ENCODE measurements around the gene ACTR1A.
A peak's percentile ranks its signal among the peaks of the same experiment; 100 is the strongest.
"Not testable (repeated sequence)": the region's sequence is repeated elsewhere in the genome, so short reads cannot be mapped to it uniquely, and the experiment has no call there.

Gene ACTR1A

DNA sequence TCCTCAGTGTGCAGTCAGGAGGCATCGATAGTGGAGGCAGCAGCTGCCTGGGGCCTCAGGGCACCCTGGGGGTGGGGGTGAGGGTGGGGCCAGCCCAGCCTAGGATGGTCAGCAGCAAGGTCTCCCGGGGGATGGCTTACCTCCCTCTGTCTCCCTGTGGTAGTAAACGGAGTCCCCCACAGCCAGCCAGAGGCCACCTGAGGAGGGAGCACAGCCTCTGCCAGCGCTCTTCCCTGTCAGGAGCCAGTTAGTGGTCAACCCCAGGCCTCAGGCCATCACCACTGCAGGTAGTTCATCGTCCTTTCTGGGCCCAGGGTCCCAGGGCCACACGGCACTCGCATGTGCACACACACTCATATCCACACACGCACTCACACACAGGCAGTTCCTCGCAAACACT, 22.1 kb downstream of the ACTR1A start:
- no peak for DNase-seq

DNA sequence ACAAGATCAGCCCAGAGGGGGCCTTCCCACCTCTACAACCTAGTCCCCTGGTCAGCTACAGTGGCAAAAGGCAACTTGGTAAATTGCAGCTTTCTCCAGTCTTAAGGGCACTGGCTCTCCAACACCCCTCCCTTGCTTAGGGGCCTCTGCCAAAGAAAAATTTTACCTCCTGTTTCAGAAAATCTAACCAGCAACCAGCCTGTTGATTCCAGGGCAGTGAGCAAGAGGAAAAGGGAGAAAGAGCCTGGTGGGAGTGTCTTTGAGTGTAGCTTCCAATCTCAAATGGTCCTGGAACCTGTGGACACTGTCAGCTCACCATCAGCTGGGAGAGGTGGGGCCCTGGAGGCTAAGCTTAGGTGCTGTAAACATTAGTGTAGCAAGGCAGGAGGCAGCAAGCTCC, 22.9 kb downstream of the ACTR1A start:
- no peak for DNase-seq

DNA sequence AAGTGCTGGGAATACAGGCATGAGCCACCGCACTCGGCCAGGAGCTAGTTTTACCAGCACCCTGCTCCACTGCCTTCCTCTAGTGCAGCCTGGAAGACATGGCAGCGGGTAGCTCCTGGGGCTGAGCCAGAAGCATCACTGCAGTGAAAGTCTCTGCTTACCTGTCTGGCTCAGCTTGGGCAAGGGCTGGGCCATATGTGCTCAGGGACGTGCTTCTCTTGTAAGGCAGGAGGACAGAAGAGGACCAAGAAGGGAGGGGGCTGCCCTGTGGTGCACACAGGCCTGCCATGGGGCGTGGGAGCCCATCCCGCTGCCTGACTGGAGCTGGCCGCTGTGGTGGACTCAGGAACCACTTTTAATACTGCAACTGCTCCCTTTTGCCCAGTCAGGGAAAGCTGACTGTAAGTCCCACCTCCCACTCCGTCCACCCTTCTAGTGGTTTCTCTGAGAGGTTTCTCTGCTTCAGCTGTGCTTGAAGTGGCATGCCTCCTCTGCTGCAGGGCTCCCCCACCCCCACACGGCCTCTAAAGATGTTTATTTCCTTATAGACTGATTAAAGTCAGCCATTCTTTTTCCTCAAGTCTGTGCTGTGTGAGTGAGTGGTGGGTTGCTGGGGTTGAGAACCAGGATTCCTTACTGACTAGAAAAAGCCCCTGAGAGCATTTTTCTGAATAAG, 25.9 kb downstream of the ACTR1A start:
- no peak for DNase-seq

DNA sequence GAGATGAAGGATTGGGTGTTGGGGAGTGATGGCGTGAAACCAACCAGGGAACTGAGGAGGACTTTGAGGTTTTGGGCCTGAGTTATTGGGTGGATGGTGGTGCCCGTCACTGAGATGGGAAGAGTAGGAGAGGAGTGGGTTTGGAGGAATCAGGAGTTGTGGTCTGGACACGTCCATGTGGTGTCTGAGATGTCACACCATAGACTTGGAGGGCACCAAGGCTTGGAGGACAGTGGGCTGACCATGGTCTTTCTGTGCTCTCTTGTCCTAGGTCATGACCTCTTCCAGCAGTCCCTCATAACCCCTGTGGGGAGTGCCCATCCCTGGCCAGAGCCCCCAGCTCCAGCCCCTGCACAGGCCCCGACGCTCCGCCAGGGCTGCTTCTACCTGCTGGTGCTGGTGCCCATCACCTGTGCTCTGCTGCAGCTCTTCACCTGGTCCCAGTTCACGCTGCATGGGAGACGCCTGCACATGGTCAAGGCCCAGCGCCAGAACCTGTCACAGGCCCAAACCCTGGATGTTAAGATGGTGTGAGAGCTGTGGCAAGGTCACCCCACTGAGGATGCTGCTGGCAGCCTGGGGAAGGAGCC, 27.0 kb downstream of the ACTR1A start:
- DNase-seq: no peak

DNA sequence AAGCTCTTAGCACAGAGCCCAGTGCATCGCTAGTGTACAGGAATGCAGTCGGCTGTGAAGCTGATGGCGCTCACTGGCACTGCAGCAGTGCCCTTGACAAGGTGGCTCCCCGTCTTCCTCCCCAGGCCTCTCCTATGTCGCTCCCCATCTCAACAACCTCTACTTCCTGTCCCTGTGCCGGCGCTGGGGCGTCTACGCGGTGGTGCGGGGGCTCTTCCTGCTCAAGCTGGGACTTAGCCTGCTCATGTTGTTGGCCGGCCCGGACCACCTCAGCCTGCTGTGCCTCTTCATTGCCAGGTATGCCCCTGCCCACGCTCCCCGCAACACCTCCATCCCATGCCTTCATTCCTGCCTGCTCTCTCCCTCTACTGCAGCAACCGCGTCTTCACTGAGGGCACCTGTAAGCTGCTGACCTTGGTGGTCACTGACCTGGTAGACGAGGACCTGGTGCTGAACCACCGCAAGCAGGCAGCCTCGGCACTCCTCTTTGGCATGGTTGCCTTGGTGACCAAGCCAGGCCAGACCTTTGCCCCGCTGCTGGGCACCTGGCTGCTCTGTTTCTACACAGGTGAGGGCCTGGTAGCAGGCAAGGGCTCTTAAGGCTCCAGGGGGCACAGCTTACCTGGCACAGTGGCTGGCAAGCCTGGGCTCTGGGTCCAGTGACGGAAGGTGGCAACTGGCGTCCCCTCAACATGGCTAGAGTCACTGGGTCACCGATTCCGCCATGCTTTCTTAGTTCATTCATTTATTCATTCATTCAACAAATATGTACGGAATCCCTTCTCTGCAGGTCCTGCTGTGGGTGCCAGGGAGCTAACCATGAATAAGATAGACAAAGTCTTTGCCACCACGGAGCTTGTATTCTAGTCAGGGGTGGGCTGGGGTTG, 28.8 kb downstream of the ACTR1A start:
- no peak for DNase-seq

DNA sequence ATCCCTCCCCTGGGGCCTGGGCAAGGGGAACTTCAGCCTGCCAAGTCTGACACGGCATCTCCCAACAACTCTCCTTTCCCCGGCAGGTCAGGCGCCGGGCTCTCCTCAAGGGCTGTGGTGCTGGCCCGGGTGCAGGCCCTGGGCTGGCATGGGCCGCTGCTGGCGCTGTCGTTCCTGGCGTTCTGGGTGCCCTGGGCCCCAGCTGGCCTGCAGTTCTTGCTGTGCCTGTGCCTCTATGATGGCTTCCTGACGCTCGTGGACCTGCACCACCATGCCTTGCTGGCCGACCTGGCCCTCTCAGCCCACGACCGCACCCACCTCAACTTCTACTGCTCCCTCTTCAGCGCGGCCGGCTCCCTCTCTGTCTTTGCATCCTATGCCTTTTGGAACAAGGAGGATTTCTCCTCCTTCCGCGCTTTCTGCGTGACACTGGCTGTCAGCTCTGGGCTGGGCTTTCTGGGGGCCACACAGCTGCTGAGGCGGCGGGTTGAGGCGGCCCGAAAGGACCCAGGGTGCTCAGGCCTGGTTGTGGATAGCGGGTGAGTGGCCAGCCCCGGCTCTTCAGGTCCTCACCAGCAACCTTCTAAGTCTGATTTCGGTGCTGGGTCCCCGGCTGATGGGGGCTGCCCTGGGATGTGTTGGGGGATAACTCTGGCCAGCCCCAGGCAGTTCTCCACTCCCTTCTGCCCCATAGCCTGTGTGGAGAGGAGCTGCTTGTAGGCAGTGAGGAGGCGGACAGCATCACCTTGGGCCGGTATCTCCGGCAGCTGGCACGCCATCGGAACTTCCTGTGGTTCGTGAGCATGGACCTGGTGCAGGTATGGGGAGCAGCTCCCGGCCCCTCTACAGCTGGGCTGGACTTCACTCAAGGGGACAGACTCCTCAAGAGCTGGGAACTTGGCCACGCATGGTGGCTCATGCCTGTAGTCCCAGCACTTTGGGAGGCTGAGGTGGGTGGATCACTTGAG, 31.6 kb downstream of the ACTR1A start:
- no peak for DNase-seq

DNA sequence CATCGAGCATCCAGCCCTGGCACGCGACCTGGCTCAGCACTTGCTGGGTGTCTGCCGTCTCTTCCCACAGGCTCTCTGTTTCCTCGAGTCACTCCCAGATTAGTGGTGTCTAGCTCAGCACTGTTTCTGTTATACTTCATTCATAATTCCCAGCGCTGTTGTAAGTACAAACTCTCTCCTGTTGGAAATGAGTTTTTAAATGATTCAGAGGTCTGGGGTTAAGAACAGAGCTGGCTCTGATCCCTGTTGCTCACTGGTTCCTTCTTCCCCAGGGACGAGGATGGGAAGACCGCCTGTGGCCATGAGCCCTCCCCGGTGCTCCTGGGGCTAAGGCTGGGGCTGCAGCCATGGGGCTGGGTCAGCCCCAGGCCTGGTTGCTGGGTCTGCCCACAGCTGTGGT, 33.8 kb downstream of the ACTR1A start:
- no peak for DNase-seq

DNA sequence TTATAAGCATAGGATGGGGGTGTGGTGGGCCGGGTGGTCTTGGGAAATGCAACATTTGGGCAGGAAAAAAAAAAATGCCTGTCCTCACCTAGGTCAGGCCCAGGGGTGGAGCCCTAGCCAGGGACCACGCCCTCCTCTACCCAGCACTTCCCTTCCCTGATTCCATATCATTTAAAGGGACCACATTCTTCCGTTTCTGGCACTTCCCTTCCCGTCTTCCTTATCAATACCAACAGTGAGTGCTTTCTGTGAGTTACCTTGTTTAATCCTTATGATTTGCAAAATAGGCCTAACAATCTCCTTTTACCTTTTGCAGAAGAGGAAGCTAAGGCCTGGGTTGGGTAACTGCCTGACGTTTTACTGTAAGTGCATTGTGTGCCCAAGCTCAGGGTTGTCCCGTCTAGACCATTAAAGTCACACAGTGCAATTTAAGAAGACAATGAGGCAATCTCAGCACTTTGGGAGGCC, 34.5 kb downstream of the ACTR1A start:
- no peak for DNase-seq

DNA sequence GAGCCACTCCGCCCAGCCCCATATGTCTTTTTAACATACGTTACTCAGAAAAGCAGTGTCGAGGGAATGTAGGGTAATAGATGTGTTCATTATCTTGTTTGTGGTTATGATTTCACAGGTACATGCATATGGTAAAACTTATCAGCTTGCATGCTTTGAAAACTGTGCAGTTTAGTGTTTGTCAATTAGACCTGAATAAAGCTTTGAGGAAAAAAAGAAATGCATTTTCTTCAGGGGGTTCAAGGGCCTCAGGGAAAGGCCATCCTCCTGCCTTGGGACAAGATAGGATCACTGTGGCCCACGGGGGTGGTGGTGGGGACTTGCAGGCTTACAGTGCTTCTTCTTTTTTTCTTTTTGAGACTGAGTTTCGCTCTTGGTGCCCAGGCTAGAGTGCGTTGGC, 35.2 kb downstream of the ACTR1A start:
- no peak for DNase-seq

DNA sequence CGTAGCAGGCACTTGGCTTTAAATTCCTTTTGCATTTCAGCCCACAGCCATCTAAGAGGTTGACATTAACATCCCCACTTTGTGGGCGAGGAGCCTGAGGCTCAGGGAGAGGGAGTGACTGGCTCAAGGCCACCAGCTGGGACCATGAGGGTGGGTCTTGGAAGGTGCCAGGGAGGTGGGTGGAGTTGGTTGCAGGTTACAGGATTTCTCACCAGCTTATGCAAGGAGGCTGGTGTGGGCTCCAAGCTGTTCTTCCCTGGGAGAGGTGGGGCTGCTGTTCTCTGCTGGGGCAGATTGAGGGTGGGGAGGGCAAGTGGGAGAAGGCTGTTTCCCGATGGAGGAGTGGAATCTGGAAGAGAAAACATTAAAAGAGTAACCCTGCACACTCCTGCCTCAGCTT, 37.0 kb downstream of the ACTR1A start:
- DNase-seq: no peak

DNA sequence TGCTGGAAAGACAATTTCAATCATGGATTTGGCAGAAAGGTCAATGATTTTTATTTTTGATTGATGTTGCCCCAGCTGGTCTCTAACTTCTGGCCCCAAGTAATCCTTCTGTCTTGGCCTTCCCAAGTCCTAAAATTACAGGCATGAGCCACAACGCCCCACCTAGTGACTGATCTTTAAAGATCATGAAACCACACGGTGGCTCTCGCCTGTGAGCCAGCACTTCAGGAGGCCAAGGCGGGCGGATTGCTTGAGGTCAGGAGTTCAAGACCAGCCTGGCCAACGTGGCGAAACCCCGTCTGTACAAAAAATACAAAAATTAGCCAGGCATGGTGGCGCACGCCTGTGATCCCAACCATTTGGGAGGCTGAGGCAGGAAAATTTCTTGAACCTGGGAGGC, 38.5 kb downstream of the ACTR1A start:
- DNase-seq: no peak

DNA sequence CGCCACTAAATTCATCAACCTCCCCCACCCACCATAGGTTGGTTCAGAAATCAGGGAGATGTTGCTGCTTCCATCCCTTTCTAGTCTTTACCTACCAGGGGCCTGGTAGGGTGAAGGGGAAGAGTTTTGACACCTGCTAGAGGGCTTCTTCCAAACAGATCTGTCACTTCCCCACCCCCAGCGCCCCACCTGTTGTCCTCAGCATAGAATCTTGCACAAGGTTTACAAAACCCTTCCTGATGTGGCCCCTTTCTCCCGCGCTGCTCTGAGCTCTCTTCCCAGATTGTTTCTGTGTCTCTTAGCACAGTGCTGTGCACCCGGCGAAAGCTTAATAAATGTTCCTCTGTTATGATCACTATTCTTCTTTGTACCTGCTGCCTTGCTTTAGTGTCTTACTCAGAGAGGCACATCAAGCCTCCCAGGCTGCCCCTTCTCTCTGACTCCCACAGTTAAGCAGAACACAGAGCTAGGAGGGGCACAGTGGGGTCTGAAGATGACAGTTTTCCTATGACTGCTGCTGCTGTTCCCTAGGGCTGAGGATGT, 39.9 kb downstream of the ACTR1A start:
- no peak for DNase-seq

DNA sequence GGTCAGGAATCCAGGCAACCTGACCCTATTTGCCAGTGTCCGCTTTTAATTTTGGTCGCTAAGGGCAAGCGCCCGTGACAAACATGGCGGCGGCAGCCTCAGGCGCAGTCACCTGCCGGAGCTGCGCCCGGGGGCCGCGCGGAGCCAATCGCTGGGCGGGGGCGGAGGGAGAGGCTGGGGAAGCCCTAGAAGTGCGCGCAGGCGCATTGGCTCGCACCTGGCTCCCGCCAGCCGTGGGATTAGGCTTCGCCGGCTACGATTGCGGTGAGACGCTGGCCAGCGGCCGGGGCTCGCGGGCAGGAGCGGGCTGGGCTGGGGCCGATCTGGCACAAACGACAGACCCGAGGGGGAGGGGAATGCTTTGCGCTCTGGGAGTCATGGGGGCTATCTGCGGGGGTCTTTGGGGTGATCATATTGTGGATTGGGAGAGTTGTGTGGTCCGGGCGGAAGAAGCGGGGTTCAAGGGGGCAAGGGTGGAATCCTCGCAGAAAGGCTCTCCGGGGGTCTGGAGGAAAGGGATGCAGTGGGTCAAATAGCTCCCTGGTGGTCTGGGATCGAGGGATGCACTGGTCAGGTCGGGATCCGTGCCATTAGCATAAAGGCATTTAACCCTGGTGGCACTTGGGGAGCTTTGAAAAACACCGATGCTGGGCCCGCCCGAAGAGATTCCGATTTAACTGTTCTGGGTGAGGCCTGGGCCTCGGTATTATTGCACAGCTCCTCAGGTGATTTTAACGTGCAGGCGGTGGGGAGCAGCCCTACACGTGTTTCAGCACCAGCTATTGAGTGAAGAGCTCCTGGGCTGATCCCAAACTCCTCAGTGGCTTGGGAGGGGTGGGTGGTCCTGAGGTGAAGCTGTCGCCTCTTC, 41.1 kb downstream of the ACTR1A start:
- DNase-seq: peak; percentile 94

DNA sequence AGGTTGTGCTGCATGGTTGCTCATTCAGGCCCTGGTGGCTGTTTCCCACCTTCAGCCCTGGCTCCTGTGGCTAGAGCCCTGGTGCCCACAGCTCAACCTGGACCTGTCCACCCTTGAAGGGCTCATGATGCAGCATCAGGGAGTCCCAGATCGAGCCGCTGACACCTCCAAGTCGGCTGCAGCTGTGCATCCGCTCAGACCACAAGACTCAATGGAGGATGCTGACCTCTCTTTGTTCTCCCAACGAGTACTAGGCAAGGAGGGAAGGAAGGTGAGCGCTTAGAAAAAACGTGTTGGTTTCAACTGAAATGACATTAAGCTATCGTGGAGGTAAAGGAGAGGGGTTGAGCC, 41.7 kb downstream of the ACTR1A start:
- no peak for DNase-seq

DNA sequence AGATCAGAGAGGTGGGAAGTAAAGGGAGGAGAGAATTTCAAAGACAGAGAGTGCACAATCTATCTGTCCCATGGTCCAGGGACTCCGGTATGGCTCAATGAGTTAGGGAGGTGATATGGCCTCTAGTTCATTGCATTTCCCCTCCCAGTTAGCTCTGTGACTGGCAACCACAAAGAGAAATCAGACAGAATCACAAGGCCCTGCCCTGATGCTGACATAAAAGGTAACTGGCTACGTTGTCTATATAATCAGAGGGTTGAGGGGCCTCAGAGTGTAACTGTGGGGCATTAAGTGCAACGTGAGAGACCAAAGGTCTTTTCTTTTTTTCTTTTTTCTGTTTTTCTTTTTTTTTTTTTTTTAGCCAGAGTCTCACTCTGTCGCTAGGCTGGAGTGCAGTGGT, 43.9 kb downstream of the ACTR1A start:
- no peak for DNase-seq

DNA sequence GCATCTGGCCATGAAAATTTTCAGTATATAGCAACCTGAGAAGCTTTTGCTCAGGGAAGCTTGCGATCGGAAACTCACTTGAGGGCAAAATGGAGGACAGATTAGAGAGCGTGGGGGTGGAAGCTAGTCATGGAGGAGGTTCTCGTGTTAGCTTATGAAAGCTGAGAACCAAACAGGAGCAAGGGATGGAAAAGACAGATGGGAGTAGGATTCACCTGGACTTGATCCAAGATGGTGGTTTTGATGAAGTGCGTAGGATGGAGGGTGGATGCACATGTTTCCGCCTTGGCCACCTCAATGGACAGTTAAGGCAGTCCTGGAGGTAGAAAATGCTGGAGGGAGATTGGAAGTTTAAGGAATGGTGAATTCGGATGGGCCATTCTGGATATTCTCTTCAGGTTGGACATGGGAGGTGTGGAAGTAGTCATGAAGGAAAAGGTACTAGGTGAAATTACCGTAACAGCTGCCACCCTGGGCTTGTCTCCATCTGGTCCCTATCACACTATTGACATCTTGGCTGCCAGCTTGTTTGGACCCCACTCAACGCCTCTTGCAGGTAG, 44.8 kb downstream of the ACTR1A start:
- no peak for DNase-seq

DNA sequence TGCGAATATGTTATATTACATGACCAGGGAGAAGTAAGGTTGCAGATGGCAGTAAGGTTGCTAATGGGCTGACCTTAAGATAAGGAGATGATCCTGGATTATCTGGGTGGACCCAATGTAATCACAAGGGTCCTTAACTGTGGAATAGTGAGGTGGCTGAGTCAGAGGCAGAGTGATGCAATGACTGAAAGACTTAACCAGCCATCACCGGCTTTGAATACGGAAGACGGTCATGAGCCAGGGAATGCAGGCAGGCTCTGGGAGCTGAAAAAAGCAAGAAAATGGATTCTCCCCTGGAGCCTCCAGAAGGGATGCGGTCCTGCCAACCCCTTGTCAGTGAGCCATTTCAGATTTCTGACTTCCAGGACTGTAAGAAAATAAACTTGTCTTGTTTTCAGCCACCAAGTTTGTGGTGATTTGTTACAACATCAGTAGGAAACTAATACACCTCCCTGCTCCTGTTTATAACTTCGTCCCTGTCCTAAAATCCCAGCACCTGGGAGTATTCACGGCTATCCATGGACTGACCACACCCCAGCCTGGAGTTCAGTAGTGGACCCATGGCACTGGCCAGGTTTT, 46.5 kb downstream of the ACTR1A start:
- DNase-seq: no peak

DNA sequence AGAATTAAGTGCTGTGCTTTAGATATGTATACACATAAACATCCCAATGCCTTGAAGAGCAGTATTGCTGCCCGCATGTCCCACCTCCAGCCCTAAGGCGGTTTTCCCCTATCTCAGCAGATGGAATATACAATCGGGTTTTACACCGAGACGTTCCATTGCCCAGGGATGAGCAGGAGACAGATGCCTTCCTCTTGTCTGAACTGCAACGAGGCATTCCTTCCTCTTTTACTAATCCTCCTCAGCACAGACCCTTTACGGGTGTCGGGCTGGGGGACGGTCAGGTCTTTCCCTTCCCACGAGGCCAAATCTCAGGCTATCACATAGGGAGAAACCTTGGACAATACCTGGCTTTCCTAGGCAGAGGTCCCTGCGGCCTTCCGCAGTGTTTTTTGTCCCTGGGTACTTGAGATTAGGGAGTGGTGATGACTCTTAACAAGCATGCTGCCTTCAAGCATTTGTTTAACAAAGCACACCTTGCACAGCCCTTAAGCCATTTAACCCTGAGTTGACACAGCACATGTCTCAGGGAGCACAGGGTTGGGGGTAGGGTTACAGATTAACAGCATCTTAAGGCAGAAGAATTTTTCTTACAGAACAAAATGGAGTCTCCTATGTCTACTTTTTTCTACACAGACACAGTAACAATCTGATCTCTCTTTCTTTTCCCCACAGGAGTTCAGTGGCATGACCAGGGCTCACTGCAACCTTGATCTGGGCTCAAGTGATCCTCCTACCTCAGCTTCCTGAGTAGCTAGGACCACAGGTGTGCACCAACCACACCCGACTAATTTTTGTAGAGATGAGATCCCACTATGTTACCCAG, 47.6 kb downstream of the ACTR1A start:
- DNase-seq: not testable (repeated sequence)

DNA sequence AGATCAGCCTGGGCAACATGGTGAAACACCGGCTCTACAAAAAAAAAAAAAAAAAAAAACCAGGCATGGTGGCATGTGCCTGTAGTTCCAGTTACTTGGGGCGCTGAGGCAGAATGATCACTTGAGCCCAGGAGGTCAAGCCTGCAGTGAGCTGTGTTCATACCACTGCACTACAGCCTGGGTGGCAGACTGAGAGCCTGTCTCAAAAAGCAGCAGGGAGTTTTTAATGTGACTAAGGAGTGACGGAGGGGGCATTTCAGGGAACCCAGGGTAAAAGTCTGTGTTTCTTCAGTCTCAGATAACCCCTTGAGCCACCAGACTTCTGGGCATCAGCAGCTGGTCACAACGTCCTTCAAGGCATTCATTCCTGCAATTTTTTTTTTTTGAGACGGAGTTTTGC, 49.0 kb downstream of the ACTR1A start:
- no peak for DNase-seq
